Activated T-cell treated with anti-CD3 and anti-CD28 coated beads, Interleukin-2, amount 50 U/mL, for 4 hours (primary cell): ENCODE results near the gene KLHDC7B. TPM values are rescaled to one million over a fixed set of nuclear protein-coding genes. Genes with fewer than 3 reads are reported as not detected.

ENCODE experiments used
- ATAC-seq, 2 donors: fragments of 200-7000 bp; cut with Tn5 transposase; one replicate each; pipeline ENCODE4 v1.10.0; 2021
- DNase-seq: peaks from one replicate; pipeline ENCODE4 v3.0.0-alpha.2; 2020
- H3K27me3 Mint-ChIP-seq: one replicate; pipeline ENCODE4 v1.8.0; 2021; ENCODE audit warnings: low read depth, mixed read lengths
- H3K36me3 Mint-ChIP-seq: one replicate; pipeline ENCODE4 v1.8.0; 2022; ENCODE audit warnings: mixed read lengths; ENCODE audit not compliant: insufficient read depth
- H3K4me1 Mint-ChIP-seq: one replicate; pipeline ENCODE4 v1.8.0; 2021; ENCODE audit warnings: low read depth, mixed read lengths
- H3K4me3 Mint-ChIP-seq: one replicate; pipeline ENCODE4 v1.8.0; 2021; ENCODE audit warnings: mild to moderate bottlenecking, moderate library complexity, mixed read lengths
- H3K9me3 Mint-ChIP-seq: one replicate; pipeline ENCODE4 v1.8.0; 2021; ENCODE audit warnings: mixed read lengths
- total RNA-seq, 3 donors: library from RNA; stranded (reverse); gene quantifications; one replicate each; pipeline ENCODE4 v1.2.1, GENCODE V29; 2021

The KLHDC7B gene
- total RNA-seq = 1 to 10 TPM; 5.4 to 7.4 (median 6.4) TPM

DNA sequence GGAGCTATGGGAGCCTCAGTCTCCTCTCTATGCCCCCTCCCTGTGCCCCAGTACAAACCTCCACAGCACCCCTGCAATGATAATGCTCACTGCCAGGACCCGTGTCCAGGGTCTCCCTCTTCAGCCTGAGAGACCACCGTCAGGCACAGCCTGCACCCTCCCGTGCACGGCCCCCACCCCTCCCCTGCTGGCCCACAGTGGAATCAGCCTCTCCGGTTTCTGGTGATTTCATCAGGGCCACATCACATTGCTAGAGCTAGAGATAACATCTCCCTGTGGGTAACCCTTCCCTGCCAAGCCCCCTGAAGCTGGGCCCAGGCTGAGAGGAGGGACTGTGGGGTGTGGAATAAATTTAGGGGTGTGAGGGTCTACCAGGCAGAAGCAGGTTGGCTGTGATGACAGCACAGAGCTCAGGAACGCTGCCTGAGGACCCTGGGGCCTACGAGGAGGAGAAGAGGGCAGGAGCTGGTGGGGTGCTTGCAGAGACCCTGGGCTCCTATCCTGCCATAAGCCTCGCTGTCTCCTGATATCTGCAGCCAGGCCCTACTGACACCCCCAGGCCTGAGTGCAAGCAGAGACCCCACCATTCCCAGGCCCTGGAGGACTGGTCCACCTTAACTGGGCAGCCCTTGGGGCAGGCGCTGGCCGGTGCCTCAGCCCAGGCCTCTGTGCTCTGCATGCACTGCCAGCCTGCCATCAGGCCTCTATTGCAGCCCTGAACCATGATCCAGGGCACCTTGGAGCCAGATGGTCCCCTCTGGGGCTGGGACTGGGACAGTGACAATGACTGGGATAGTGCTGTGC lies at the start of gene KLHDC7B:
Gene KLHDC7B (plus strand): TSS at position 378 of the 804 bp plus-strand sequence. CDS start 345 bp downstream, at position 723.
- ATAC-seq = peak; percentile 15 to 25
- Mint-ChIP-seq H3K4me1 (peaks cover 58% of the 10 kb centered on the region), H3K9me3 (no peaks in the 10 kb centered on the region), H3K27me3 (no peaks in the 10 kb centered on the region), H3K4me3 (peak within 1 kb of the TSS; percentile 61), H3K36me3 (no peaks in the 10 kb centered on the region)
- no peak for DNase-seq

DNA sequence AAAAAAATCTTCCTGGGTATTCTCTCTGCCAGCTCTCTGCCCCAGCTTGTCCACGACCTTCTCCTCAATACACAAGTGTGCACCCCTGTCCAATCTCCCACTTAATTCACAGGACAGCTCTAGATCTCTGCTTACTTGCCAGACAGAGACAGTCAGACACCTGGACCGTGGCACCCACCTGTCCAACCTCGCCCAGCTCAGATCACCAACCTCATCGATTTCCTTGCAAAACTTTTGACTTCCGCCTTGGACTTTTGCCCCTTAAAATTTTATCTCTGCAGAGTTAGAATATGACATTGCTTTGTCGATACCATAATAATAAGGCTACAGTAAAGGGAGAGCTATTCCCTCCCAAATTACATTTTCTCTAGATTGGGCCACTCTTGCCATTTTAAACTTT lies 48.6 kb upstream of the KLHDC7B start:
- Mint-ChIP-seq H3K36me3 (no peaks in the 10 kb centered on the region), H3K4me3 (no peak overlapping the region), H3K9me3 (no peaks in the 10 kb centered on the region), H3K4me1 (peaks cover 5% of the 10 kb centered on the region), H3K27me3 (no peaks in the 10 kb centered on the region)
- ATAC-seq = no peak
- DNase-seq = no peak

DNA sequence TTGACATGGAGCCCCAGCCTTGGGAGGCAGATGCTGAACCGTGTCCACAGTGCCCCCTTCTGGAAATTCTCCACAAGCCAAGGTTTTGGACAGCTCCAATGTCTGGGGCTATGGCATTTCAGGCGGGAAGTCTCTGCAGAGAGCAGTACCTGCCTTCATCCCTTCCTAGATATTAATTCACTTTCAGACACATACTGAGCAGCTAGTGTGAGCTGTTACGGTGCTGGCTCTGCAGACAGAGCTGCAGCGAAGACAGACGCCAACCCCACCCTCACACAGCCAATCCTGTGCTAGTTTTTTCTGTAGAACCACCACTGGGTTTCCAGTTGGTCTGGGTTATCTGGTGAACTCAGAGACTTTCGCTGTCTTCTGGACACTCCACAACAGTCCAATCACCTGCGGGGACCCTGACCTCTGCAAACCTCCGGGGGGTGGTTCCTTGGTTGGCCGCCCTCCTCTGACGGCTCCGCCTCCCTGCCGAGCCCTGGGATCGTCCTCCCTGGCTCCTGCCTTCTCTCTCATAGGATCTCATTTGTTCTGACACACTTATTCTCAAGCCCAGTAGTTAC lies 47.3 kb upstream of the KLHDC7B start:
- Mint-ChIP-seq H3K36me3 (no peaks in the 10 kb centered on the region), H3K4me1 (peaks cover 5% of the 10 kb centered on the region), H3K9me3 (no peaks in the 10 kb centered on the region), H3K4me3 (no peak overlapping the region), H3K27me3 (no peaks in the 10 kb centered on the region)
- DNase-seq = peak; percentile 64
- peak; percentile 94 for ATAC-seq

DNA sequence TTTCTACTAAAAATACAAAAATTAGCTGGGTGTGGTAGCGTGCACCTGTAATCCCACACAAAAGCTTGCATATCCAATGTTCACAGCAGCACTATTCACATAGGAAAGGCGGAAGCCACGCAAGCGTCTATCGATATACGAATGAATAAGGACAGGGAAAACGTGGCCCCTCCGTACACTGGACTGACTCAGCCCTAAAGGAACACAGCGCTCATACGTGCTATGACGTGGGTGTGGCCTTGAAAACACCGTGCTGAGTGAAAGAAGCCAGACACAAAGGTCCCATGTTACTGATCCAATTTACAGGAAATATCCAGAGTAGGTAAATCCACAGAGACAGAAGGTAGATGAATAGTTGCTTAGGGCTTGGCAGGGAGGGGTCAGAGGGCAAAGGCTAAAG lies 45.2 kb upstream of the KLHDC7B start:
- H3K27me3 Mint-ChIP-seq = no peaks in the 10 kb centered on the region
- ATAC-seq = no peak
- no peaks in the 10 kb centered on the region for H3K9me3 Mint-ChIP-seq
- H3K36me3 Mint-ChIP-seq = no peaks in the 10 kb centered on the region
- H3K4me1 Mint-ChIP-seq = peaks cover 5% of the 10 kb centered on the region
- H3K4me3 Mint-ChIP-seq = no peak overlapping the region
- DNase-seq = no peak

DNA sequence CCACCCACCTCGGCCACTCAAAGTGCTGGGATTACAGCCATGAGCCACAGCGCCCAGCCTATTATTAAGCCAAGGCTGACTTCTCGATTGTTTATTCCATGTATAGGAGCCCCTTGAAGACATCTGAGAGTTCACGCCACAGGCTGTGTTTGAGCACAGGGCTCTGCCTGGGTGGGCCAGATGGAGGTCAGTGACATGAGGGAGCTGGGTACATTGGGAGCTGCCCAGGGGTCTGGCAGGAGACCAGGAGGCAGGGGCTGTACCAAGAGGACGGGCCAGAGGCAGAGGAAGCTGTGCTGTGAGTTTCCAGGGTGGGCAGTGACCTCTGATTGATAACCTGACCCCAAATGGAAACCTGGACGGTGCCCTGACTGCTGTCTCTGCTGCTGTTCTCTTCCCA lies 43.6 kb upstream of the KLHDC7B start:
- H3K27me3 Mint-ChIP-seq = no peaks in the 10 kb centered on the region
- H3K4me1 Mint-ChIP-seq = peaks cover 5% of the 10 kb centered on the region
- H3K4me3 Mint-ChIP-seq = no peak overlapping the region

DNA sequence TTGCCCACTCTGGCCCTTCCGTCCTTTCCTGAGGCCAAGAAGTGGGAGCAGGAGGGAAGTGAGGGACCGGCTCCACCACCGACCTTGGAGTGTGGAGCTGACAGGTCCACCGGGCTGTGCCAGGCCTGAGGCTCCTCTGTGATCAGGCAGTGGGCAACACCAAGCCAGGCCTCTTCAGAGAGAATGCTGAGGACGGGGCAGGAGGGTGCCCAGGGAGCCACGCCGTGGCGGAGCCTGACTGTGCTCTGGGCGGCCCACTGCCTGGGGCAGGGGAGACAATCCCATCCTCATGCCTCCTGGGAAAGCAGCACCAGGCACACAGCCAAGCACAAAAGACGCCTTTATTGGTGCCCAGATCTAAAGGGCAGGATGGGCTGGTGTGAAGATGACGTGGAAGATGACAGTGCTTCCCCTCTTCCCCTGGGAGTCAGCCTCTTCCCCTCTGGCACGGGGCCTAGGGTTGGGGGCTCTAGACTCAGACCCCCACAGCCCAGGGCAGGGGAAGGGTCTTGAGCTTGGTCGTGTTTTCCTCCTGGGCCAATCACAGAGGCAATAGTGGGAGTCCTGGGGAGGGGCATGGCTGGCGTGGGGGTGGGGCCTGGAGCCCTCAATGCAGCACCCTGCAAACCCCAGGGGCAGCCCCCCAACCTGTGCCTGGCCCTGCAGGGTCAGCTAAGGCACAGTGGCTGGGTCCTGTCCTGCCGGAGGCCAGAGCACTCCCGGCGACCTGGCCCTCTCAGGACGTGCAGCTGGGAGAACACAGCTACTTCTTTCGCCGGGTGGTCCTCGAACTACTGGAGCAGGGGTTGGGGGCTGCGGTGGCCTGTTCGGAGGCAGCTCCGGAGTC lies 42.8 kb upstream of the KLHDC7B start:
- Mint-ChIP-seq H3K27me3 (no peaks in the 10 kb centered on the region), H3K36me3 (no peaks in the 10 kb centered on the region), H3K9me3 (no peaks in the 10 kb centered on the region), H3K4me3 (no peak overlapping the region), H3K4me1 (peaks cover 8% of the 10 kb centered on the region)
- no peak for ATAC-seq
- DNase-seq = no peak

More for the DNA sequence above, 43.6 kb upstream of the KLHDC7B start:
- DNase-seq (no peak), ATAC-seq (no peak)
- no peaks in the 10 kb centered on the region for H3K36me3 Mint-ChIP-seq
- no peaks in the 10 kb centered on the region for H3K9me3 Mint-ChIP-seq

DNA sequence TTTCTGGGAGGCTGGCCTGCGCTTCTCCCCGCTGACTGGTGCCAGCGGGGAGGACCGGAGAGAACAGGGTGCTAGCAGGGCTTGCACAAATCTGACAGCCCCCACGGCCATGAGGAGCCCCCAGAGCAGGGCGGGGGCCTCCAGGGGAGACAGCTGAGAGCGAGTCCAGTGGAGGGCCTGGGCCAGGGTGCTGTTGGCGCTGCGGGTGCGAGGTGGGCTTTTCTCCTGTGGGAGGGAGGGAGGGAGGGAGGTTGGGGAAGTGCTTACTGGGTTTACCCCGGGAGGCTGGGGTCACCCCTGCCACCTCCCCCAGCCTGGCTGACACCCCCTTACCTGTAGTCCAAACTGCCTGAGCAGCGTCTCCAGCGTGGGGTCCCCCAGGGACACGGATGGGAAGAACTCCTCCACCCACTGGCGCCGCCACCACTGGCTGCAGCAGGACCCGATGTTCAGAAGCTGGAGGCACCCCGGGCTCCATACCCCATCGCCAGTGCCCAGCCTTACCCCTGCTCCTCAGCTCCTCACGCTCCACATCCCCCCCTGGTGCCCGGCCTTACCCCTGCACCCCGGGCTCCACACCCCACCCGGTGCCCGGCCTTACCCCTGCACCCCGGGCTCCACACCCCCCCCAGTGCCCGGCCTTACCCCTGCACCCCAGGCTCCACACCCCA lies 42.1 kb upstream of the KLHDC7B start:
- Mint-ChIP-seq H3K27me3 (no peaks in the 10 kb centered on the region), H3K4me3 (no peak overlapping the region), H3K9me3 (no peaks in the 10 kb centered on the region), H3K4me1 (peaks cover 5% of the 10 kb centered on the region), H3K36me3 (no peaks in the 10 kb centered on the region)
- ATAC-seq (no peak), DNase-seq (no peak)

DNA sequence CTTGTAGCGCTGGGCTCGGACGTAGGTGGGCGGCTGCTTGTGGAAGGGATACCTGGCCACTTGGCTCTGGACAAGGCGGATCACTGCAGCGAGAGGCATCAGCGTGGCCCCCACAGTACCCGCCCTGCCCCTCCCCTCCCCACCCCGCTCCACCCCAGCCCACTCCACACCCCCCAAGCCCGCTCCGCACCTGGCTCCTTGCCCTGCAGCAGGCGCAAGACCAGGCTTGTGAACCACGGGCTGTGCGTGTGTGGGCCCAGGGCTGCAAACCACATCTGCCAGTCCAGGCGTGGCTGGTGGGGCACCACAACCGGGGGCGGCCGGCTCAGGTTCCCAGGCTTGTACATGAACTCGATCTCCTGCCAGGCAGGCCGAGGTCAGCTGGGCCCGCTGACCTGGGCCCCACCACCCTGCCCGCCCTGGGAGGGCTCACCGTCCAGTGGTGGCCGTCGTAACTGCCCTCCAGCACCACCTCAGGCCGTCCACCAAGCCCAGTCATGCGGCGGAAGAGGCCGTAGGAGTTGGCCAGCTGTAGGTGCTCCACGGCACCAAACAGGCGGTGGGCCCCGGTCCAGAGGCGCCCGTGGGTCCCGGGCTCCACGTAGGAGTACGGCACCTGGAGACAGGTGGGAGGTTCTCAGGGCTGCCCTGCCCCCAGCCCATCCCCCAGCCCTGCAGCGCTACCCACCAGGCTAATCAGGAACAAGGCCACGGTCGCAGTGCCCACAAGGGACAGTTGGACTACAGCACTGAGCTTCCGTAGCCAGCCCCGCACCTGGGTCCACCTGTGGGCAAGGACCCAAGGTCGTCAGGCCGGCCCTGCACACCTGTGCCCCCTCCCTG lies 41.1 kb upstream of the KLHDC7B start:
- Mint-ChIP-seq H3K27me3 (no peaks in the 10 kb centered on the region), H3K4me3 (no peak overlapping the region)

DNA sequence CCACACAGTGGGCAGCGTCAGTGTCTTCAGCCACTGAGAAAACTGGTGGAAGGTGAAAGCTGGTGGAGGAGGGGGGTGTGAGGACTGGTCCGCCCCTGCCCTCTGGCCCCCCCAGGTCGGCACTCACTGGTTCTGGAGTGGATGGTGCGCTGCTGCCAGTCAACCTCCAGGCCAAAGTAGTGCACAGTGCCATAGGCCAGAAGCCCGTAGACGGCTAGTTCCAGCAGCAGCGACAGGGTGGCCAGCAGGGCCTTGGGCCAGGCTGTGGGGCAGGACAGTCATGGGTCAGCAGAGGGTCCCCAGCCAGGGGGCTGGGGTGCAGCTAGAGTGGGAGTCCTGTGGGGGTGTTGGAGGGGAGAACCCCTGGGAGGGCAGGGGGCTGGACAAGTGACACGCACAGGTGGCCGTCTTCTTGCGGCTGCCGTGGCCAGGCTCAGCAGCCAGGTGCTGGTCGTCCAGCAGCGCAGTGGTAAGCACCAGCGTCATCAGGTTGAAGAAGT lies 40.4 kb upstream of the KLHDC7B start:
- Mint-ChIP-seq H3K4me1 (peaks cover 15% of the 10 kb centered on the region), H3K9me3 (no peaks in the 10 kb centered on the region), H3K36me3 (no peaks in the 10 kb centered on the region), H3K27me3 (no peaks in the 10 kb centered on the region), H3K4me3 (peak overlapping the region; percentile 11)
- ATAC-seq = no peak
- DNase-seq = no peak

More for the DNA sequence above, 41.1 kb upstream of the KLHDC7B start:
- H3K36me3 Mint-ChIP-seq = no peaks in the 10 kb centered on the region
- ATAC-seq (no peak), DNase-seq (no peak)
- H3K9me3 Mint-ChIP-seq = no peaks in the 10 kb centered on the region
- peaks cover 13% of the 10 kb centered on the region for H3K4me1 Mint-ChIP-seq

DNA sequence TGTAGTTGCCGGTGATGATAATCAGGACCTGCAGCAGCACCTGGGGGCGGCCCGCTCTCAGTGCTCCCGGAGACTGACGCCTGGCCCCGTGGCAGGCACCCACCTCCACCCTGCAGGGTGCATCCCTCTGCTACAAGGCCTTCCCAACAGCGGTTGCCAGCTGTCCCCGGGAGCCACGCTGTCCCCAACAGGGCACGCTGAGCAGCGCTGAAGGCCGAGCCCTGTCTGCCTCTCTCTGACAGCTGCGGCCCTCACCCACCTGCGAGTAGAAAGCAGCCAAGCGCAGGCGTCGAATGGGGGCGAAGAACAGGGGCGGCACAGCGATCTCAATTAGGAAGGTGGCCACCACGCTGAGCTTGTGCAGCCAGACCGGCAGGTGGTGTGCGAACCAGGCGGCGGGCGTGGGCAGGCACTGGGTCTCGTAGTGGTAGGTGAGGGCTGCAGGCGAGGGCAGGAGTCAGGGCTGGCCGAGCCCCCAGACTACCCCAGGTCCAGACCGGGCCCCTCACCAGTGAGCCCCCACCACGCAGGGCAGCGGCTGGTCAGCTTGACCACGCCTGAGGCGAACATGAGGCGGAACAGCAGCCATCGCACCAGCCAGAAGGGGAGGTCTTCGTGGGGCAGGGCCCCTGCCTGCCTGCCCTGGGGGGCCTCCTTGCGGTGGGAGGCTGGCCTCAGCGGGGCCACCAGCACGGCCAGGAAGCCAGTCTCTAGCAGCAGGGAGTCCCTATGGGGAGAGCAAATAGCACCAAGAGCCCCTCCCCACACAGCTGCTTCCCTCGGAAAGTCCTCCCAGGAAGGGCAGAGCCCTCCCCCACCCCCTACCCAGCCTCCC lies 39.7 kb upstream of the KLHDC7B start:
- peaks cover 15% of the 10 kb centered on the region for H3K4me1 Mint-ChIP-seq
- DNase-seq = no peak
- peak overlapping the region; percentile 96 for H3K4me3 Mint-ChIP-seq
- H3K36me3 Mint-ChIP-seq = no peaks in the 10 kb centered on the region
- H3K9me3 Mint-ChIP-seq = no peaks in the 10 kb centered on the region
- H3K27me3 Mint-ChIP-seq = no peaks in the 10 kb centered on the region
- no peak for ATAC-seq

DNA sequence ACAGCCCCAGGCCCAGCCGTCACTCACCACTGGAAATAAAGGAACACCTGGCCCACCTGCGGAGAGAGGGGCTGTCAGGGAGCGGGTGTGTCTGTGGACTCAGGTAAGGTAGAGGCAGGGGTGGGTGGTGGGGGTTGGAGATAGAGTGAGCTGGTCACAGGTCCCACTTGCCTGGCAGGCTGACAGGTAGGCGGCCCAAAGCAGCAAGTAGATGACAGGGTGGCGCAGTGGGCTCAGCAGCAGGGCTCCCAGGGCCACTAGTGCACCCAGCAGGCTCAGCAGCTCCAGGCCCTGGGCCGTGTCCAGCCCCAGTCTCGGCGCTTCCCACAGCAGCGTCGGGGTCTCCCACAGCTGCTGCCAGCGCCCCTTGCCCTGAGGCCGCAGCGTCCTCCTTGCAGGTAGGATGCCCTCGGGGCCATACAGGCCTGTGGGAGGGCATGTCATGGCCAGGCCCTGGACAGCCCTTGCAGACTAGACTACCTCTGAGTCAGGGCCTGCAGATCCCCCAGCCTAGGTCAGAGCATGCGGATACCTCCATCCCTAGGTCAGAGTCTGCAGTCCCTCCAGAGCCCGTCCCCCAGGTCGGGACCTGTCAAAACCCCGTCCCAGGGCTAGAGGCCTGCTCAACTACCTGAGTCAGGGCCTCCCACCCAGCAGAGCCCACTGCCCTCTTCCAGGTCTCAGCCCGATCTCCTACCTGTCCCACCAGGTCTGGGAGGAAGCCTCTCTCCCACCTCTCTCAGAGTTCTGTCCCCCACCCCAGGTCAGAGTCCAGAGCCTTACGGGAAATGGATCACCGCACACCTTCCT lies 38.9 kb upstream of the KLHDC7B start:
- Mint-ChIP-seq H3K27me3 (no peaks in the 10 kb centered on the region), H3K4me1 (peaks cover 15% of the 10 kb centered on the region), H3K36me3 (no peaks in the 10 kb centered on the region), H3K4me3 (peak overlapping the region; percentile 96), H3K9me3 (no peaks in the 10 kb centered on the region)
- ATAC-seq = no peak
- no peak for DNase-seq

DNA sequence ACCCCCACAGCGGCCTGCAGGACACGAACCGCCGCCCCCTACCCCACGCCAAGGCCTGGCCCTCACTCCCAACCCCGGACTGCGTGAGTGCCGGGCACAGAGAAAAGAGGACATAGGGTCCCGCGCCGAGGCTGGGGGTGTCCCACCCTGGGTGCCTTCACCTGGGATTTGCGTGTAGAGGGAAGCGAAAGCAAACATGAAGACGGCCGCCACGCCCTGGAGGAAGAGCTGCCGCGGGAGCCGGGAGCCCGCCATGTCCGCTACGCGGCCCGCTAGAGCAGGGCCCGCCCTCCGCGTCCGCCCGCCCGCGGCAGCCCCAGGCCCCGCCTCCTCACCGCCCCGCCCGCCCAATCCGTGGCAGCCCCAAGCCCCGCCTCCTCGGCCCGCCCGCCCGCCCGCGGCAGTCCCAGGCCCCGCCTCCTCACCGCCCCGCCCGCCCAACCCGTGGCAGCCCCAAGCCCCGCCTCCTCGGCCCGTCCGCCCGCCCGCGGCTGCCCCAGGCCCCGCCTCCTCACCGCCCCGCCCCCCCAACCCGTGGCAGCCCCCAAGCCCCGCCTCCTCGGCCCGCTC lies 38.2 kb upstream of the KLHDC7B start, which contains the start of gene LMF2:
Gene LMF2 (minus strand): TSS at position 282 of the 570 bp plus-strand sequence. CDS start 27 bp downstream, at position 255.
- H3K4me1 Mint-ChIP-seq = peaks cover 15% of the 10 kb centered on the region
- no peaks in the 10 kb centered on the region for H3K9me3 Mint-ChIP-seq
- H3K36me3 Mint-ChIP-seq = peaks cover 3% of the 10 kb centered on the region
- no peaks in the 10 kb centered on the region for H3K27me3 Mint-ChIP-seq
- H3K4me3 Mint-ChIP-seq = peak within 1 kb of the TSS; percentile 96
- DNase-seq (peak; percentile 94), ATAC-seq (peak; percentile 81 to 84)
